ENCODE measurements around the gene ANKEF1.

Gene ANKEF1

GRCh38 chr20:10077081-10077471, 42.3 kb downstream of the ANKEF1 start:
- TF ChIP-seq SIN3A (IDR thresholded peaks at IDR 0.05; ENCODE audit: borderline replicate concordance, insufficient read depth, low read length), result no peak
- TF ChIP-seq TAF1 (IDR thresholded peaks at IDR 0.05; ENCODE audit: borderline replicate concordance, insufficient read depth, low read length), result no peak
- TF ChIP-seq REST (IDR thresholded peaks at IDR 0.05; ENCODE audit: insufficient read depth in 1 of 2, low read depth in 2 of 2, low read length in 2 of 2), result no peak
- no peak for TF ChIP-seq POLR2AphosphoS5 (IDR thresholded peaks at IDR 0.05; ENCODE audit: low read depth, low read length)
- TF ChIP-seq FOXP2 (optimal IDR thresholded peaks at IDR 0.05; ENCODE audit: borderline replicate concordance, extremely low read depth, extremely low read length, insufficient read depth), result no peak

GRCh38 chr20:10077886-10078285, 43.1 kb downstream of the ANKEF1 start:
- TF ChIP-seq REST (IDR thresholded peaks at IDR 0.05; ENCODE audit: insufficient read depth in 1 of 2, low read depth in 2 of 2, low read length in 2 of 2) (no peak), FOXP2 (optimal IDR thresholded peaks at IDR 0.05; ENCODE audit: borderline replicate concordance, extremely low read depth, extremely low read length, insufficient read depth) (no peak), TAF1 (IDR thresholded peaks at IDR 0.05; ENCODE audit: borderline replicate concordance, insufficient read depth, low read length) (no peak), SIN3A (IDR thresholded peaks at IDR 0.05; ENCODE audit: borderline replicate concordance, insufficient read depth, low read length) (no peak), POLR2AphosphoS5 (IDR thresholded peaks at IDR 0.05; ENCODE audit: low read depth, low read length) (no peak)

GRCh38 chr20:10078403-10078802, 43.6 kb downstream of the ANKEF1 start:
- TF ChIP-seq TAF1 (IDR thresholded peaks at IDR 0.05; ENCODE audit: borderline replicate concordance, insufficient read depth, low read length), result no peak
- TF ChIP-seq REST (IDR thresholded peaks at IDR 0.05; ENCODE audit: insufficient read depth in 1 of 2, low read depth in 2 of 2, low read length in 2 of 2), result no peak
- TF ChIP-seq SIN3A (IDR thresholded peaks at IDR 0.05; ENCODE audit: borderline replicate concordance, insufficient read depth, low read length), result no peak
- no peak for TF ChIP-seq FOXP2 (optimal IDR thresholded peaks at IDR 0.05; ENCODE audit: borderline replicate concordance, extremely low read depth, extremely low read length, insufficient read depth)
- TF ChIP-seq POLR2AphosphoS5 (IDR thresholded peaks at IDR 0.05; ENCODE audit: low read depth, low read length), result no peak

DNA sequence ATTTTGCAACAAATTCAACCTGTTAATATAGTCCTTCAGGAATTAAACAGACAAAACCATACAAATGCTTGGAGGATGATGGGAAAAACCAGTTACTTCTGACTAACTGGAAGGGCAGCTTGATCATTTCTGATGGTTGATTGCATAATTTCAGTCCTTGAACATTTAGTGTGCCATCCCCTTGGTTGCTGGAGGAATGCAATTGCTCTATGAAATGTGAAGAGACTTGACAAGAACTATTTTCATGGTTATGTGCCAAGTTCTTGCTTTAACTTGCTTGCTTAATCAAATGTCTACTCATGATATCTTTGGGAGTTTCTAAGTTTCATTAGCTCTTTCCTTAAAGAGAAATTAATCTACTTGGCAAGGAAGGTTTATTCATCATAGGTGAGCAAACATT, 45.2 kb downstream of the ANKEF1 start:
- TF ChIP-seq TAF1 (IDR thresholded peaks at IDR 0.05; ENCODE audit: borderline replicate concordance, insufficient read depth, low read length), result no peak
- no peak for TF ChIP-seq SIN3A (IDR thresholded peaks at IDR 0.05; ENCODE audit: borderline replicate concordance, insufficient read depth, low read length)
- no peak for TF ChIP-seq FOXP2 (optimal IDR thresholded peaks at IDR 0.05; ENCODE audit: borderline replicate concordance, extremely low read depth, extremely low read length, insufficient read depth)
- no peak for TF ChIP-seq POLR2AphosphoS5 (IDR thresholded peaks at IDR 0.05; ENCODE audit: low read depth, low read length)
- TF ChIP-seq REST (IDR thresholded peaks at IDR 0.05; ENCODE audit: insufficient read depth in 1 of 2, low read depth in 2 of 2, low read length in 2 of 2), result no peak

DNA sequence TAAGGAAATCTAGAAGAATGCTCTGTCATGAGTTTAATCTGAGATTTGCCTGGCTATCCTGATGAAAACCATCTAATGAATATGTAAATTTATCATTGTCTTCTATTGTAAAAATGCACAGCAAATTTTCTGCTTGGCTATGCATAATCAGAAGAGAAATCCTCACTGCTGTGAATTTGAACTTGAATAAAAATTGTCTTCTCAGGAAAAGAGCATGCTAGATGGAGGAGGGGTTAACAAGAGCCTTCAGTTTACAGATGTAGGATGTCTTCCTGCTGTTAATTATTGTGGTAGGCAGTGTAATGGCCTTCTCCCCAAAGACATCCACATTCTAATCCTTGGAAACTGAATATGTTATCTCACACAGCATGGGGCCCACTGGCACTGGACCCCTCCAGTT, 45.8 kb downstream of the ANKEF1 start:
- TF ChIP-seq FOXP2 (optimal IDR thresholded peaks at IDR 0.05; ENCODE audit: borderline replicate concordance, extremely low read depth, extremely low read length, insufficient read depth) (no peak), REST (IDR thresholded peaks at IDR 0.05; ENCODE audit: insufficient read depth in 1 of 2, low read depth in 2 of 2, low read length in 2 of 2) (no peak), TAF1 (IDR thresholded peaks at IDR 0.05; ENCODE audit: borderline replicate concordance, insufficient read depth, low read length) (no peak), POLR2AphosphoS5 (IDR thresholded peaks at IDR 0.05; ENCODE audit: low read depth, low read length) (no peak), SIN3A (IDR thresholded peaks at IDR 0.05; ENCODE audit: borderline replicate concordance, insufficient read depth, low read length) (no peak)

Measured in PFSK-1 (cell line).